Fibroblast of the aortic adventitia (primary cell): ENCODE results near the gene BCAM. TPM values are rescaled to one million over a fixed set of nuclear protein-coding genes. Genes with fewer than 3 reads are reported as not detected.

Experiments used
- DNase-seq: peaks from one replicate; pipeline ENCODE4 v3.0.0-alpha.2; 2010; ENCODE audit warnings: low read depth
- H3K4me3 ChIP-seq: 2 replicates; pipeline ENCODE4 v1.5.1; 2011; ENCODE audit warnings: low read depth, mild to moderate bottlenecking, control low read depth, low read length, moderate library complexity
- total RNA-seq: library from RNA; depleted of rRNA; stranded (reverse); fragments of >200 nt; gene quantifications from 2 replicates; pipeline ENCODE4 v1.2.3, GENCODE V29; 2012; ENCODE audit warnings: low replicate concordance
- TF ChIP-seq, protein P1 (sequence below): IDR thresholded peaks from 2 replicates; pipeline ENCODE4 v1.5.1; 2011; ENCODE audit warnings: mild to moderate bottlenecking, low read length, control low read depth, inconsistent platforms; ENCODE audit not compliant: insufficient read depth

BCAM gene
- total RNA-seq, 1 donor = 5.9 TPM

DNA sequence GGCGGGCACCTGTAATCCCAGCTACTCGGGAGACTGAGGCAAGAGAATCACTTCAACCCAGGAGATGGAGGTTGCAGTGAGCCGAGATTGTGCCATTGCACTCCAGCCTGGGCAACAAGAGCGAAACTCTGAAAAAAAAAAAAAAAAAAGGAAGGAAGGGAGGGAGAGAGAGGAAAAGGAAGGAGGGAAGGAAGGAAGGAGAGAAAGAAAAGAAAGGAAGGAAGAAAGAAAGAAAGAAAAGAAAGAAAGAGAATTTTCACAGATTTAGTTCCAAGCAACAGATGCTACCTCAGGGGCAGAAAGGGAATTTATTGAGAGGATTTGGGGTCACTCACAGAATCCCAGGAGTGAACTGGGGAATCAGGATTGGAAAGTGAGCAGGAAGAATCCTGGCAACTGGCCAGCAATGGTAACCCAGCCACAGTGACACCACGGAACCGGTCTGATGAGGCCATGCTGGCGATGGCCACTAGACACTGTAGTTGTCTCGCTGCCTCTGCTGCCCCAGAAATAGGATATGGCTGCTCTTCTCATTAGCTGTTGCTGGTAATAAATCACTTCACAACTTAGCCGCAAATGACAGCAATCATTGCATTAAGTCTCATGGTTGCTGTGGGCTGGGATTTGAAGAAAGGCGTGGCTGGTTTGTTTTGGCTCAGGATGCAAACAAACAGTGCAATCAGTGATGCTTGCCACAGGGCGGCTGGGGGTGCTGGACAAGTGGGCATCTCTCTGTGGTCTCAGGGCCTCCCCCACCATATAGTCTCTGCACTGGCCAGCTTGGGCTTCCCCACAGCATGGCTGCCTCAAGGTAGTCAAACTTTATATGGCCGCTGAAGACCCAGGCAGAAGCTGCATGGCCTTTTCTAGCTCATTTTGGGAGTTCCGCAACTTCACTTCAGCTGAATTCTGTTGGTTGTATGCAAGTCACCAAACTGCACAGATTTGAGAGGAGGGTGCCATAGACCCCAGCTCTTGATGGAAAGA, 5.2 kb upstream of the BCAM start:
- H3K4me3 ChIP-seq = no peak overlapping the region
- TF ChIP-seq, protein P1, sequence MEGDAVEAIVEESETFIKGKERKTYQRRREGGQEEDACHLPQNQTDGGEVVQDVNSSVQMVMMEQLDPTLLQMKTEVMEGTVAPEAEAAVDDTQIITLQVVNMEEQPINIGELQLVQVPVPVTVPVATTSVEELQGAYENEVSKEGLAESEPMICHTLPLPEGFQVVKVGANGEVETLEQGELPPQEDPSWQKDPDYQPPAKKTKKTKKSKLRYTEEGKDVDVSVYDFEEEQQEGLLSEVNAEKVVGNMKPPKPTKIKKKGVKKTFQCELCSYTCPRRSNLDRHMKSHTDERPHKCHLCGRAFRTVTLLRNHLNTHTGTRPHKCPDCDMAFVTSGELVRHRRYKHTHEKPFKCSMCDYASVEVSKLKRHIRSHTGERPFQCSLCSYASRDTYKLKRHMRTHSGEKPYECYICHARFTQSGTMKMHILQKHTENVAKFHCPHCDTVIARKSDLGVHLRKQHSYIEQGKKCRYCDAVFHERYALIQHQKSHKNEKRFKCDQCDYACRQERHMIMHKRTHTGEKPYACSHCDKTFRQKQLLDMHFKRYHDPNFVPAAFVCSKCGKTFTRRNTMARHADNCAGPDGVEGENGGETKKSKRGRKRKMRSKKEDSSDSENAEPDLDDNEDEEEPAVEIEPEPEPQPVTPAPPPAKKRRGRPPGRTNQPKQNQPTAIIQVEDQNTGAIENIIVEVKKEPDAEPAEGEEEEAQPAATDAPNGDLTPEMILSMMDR = no peak
- DNase-seq = no peak

DNA sequence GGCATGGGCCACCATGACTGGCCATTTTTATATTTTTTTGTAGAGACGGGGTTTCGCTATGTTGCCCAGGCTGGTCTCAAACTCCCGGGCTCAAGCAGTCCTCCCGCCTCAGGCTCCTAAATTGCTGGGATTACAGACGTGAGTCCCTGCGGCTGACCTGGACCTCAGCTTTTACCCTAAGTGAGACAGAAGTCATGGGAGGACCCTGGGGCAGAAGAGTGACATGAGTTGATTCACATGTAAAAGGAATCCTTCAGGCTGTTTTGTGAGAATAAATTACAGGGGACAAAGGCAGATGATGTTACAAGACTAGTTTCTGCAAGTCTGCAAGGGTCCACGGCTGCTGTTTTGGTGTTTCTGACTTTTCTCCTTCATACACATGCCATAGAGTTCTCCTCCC, 2.6 kb upstream of the BCAM start:
- no peak for DNase-seq
- H3K4me3 ChIP-seq = no peak overlapping the region
- TF ChIP-seq, protein P1 = no peak

DNA sequence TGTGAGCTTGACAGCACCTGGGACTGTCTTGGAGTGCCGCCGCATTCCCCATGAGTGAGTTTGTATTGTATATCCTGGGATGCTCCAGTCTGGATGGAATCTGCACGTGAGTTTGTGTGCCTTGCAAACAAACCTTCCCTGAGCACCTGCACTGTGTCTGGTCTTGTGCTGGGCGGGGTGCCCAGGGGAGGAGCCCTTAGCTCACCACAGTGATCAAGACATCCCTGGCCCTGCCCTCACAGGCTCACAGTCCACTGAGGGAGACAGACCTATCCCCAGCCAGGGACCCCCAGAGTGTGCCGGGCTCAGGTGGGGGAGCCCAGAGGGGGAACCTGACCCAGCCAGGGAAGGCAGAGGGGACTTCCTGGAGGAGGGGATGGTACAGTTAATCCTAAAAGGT, 1.7 kb upstream of the BCAM start:
- TF ChIP-seq, protein P1 = no peak
- no peak overlapping the region for H3K4me3 ChIP-seq
- no peak for DNase-seq

DNA sequence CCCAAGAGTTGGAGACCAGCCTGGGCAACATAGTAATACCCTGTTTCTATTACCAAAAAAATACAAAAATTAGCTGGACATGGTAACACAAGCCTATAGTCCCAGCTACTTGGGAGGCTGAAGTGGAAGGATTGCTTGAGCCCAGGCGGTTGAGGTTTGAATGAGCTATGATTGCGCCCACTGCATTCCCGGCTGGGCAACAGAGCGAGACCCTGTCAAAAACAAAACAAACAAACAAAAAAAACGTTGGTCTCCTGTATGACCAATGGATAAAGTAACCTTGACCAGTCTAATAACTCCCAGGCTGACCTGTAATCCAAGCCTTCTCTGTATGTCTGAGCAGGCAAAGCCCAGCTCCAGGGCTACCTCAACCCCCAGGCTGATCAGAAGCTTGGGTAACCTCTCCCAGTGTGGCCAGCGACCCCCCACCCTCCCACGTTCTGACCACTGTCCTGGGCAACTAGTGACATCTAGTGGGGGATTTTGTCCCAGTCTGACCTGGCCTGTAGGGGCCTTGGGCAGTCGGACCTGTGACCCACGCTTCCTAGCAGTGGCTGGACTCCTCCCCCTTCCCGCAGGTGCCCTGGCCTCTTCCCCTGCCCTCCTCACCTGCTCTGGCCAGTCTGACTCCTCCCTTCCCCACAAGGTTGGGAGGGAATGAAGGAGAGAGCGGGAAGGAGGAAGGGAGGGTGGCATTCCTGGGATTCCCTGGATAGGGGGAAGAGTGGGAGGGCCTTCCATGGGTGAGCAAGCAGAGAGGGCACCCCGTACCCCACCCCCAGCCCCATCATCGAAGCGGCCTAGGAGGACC, 1.0 kb upstream of the BCAM start:
- peak; percentile 34 for DNase-seq
- no peak overlapping the region for H3K4me3 ChIP-seq
- TF ChIP-seq, protein P1 = peak; percentile 53

DNA sequence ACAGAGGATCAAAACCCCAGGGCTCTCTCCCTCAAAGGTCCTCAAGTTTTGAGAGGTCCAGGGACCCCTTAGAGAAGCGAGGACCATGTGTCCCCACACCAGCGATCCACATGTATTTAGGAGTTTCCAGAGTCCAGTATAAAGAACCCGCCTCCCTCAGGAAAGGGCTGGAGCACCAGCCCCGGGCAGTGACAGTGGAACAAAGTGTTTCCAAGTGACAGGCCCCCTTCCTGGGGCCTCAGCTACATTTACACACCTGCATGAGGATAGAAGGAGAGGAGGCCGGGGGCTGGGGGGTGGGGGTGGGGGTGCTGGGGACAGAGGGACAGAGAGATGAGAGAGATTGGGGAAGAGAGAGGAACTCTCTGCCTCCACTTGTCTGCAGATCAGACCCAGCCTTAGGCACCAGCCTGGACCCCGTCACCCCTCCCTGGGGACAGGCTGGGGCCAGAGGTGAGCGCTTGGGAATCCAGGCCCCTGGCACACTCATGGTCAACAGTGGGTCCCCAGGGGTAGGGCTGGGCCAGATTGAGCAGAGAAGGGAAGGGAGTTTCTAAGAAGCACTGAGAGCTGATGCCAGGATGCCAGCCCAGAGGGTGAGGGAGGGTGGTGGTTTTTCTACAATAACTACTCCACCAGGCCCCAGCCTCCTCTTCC, 802 bp downstream of the BCAM start:
- H3K4me3 ChIP-seq = peak overlapping the region; percentile 70
- TF ChIP-seq, protein P1 = no peak
- DNase-seq = no peak
